Measurements from ENCODE around the gene CD34.
A peak's percentile ranks its signal among the peaks of the same experiment; 100 is the strongest.

CD34 gene

GRCh38 chr1:207832796-207833195, 78.1 kb downstream of the CD34 start:
- no peak for DNase-seq (ENCODE audit: low spot score)

DNA sequence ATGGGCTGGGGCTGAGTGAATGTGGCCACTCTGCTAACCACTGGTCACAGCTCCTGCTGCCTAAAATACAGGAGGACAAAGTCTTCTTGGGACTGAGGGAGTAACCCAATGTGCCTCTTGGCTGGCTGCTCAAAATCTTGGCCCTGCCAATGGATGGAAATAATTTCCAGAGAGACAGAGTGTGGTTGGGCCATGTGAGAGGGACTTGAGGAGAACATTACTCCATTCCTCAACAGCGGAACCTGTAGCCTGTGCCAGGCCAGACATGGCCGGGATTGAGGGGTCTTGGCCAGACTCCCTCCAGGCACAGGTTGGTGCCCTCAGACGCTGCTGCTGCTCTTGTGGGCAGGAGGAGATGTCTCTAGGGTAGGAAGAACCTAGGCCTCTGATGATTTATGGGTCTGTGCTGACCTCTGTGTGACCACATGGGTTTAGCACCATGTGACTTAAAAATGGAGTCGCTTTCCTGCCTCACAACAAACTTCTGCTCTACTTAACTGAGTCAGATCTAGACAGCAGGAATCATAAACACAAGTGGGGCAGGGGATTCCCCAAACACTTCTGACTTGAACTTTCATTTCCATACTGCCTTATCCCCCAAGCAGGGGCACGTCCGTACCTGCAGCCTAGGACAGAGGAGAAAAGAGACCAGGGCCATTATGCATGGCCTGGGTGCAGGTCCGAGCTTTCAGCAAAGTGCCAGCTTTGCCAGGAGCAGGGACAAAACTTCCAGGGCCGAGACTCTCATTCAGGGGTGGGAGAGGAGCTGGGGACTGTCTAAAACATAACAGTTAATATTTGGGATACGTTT, 79.2 kb downstream of the CD34 start:
- peak; percentile 51 for DNase-seq (ENCODE audit: low spot score)

Measured in CD4-positive, alpha-beta T cell treated with Interleukin-15 for 4 hours (primary cell).